ENCODE data around the gene ZNF879. TPM values are rescaled to one million over a fixed set of nuclear protein-coding genes. Genes with fewer than 3 reads are reported as not detected.

The ZNF879 gene
- total RNA-seq, 1 experiment from 2014 or later, result 1.3 TPM

DNA sequence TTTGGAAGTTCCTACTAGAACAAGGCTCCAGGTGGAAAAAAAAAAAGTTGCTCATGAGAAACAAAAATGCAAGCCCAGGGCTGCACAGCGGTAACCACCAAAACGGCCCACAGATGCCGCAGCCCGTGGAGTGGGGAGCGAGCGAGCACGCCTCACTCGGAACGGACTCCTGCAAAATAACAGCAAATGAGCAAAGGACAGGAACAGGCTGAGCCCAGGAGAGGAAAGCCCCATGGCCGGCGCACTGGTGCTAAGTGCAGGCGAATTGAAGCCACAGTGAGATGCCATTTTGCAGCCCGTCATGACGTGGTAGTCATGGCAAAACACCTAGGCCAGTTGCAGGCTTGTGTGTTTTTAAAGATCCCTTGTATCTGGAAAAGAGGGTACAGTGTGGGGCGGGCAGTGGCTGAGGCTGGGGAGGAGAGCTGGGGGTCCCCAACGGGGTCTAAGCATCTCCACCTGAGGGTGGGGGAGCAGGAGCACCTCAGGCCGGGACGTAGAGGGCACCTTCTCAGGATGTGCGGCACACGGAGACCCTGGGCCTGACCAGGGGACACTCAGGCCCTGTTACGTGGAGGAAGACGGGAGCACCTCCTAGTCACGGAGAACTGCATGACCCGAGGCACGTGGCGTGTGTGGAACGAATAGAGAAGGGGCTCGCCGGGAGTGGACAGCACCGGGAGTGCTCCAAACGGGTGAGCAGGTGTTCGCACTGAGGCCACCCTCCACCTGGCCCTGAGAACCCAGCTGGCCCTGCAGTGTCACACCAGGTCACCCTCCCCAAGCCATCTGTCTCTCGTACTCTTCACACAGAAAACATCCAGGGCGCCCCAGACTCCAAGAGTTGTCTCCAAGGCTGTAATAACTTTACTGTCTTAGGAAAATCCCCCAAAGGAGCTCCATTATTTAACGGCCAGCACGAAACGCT, 39.2 kb upstream of the ZNF879 start:
- Mint-ChIP-seq H3K36me3 (ENCODE audit: insufficient read depth, unreplicated experiment) (no peaks in the 10 kb centered on the region), H3K4me3 (ENCODE audit: unreplicated experiment) (no peak overlapping the region), H3K27ac (ENCODE audit: low read depth, unreplicated experiment) (no peak overlapping the region), H3K4me1 (ENCODE audit: insufficient read depth, unreplicated experiment) (no peaks in the 10 kb centered on the region), H3K27me3 (ENCODE audit: insufficient read depth, unreplicated experiment) (no peaks in the 10 kb centered on the region), H3K9me3 (ENCODE audit: unreplicated experiment) (peaks cover 52% of the 10 kb centered on the region)
- BruUV-seq (replicated peaks), result no TSS peak
- intact Hi-C loops (cut with micrococcal nuclease), result no loop called here
- ChIA-PET POLR2A (no interaction called here), CTCF (interaction anchor here (0.6 kb wide), 1 partner anchor 92 kb away, joined by 3 read pairs; no protein-coding TSS in a partner anchor)
- DNase-seq (ENCODE audit: unreplicated experiment), result no peak
- TF ChIP-seq, protein P1, sequence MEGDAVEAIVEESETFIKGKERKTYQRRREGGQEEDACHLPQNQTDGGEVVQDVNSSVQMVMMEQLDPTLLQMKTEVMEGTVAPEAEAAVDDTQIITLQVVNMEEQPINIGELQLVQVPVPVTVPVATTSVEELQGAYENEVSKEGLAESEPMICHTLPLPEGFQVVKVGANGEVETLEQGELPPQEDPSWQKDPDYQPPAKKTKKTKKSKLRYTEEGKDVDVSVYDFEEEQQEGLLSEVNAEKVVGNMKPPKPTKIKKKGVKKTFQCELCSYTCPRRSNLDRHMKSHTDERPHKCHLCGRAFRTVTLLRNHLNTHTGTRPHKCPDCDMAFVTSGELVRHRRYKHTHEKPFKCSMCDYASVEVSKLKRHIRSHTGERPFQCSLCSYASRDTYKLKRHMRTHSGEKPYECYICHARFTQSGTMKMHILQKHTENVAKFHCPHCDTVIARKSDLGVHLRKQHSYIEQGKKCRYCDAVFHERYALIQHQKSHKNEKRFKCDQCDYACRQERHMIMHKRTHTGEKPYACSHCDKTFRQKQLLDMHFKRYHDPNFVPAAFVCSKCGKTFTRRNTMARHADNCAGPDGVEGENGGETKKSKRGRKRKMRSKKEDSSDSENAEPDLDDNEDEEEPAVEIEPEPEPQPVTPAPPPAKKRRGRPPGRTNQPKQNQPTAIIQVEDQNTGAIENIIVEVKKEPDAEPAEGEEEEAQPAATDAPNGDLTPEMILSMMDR (IDR thresholded peaks at IDR 0.05; ENCODE audit: unreplicated experiment), result no peak

GRCh38 chr5:178986326-178986960, 37.2 kb upstream of the ZNF879 start:
- no TSS peak for BruUV-seq (replicated peaks)
- intact Hi-C loops (cut with micrococcal nuclease), result no loop called here
- Mint-ChIP-seq H3K9me3 (ENCODE audit: unreplicated experiment) (peaks cover 44% of the 10 kb centered on the region), H3K36me3 (ENCODE audit: insufficient read depth, unreplicated experiment) (no peaks in the 10 kb centered on the region), H3K27me3 (ENCODE audit: insufficient read depth, unreplicated experiment) (no peaks in the 10 kb centered on the region), H3K4me3 (ENCODE audit: unreplicated experiment) (no peak overlapping the region), H3K27ac (ENCODE audit: low read depth, unreplicated experiment) (no peak overlapping the region), H3K4me1 (ENCODE audit: insufficient read depth, unreplicated experiment) (no peaks in the 10 kb centered on the region)
- TF ChIP-seq, protein P1 (IDR thresholded peaks at IDR 0.05; ENCODE audit: unreplicated experiment), result no peak
- ChIA-PET POLR2A (no interaction called here), CTCF (no interaction called here)
- DNase-seq (ENCODE audit: unreplicated experiment), result no peak

DNA sequence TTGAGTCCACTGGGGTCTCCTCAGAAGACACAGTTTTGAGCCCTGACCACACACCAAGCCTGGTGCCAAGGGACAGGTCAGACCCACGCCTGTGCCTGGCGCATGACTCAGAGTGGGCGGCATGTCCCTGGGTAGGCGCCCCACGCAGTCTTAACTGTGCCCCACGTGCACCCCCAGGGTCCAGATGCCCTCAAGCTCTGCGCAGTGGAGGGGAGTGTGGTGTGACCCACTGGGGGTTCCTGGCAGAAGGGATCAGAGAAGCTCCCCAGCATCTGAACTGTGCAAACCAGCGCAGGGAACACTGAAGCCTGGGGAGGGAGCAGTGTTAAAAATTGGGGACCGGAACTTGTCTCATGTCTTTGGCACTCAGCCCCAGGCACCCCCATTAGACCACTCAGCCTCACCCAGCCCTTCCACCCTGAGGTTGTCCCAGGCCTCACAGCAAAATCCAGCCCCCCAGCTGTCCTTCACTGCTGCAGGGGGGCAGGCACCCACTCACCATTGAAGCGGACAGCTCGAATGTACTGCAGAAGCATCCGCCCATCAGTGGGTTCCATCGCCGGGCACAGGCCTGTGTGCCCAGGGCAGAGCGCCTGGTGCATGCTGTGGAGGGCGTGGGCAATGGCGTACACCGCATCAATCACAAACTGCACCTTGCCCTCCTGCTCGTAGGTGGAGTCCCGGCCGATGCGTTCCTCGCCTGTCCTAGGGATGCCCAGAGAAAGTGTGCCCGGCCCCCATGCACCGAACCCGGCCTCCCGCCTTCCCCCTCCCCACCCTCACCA, 35.0 kb upstream of the ZNF879 start:
- H3K9me3 Mint-ChIP-seq (ENCODE audit: unreplicated experiment), result peaks cover 44% of the 10 kb centered on the region
- H3K36me3 Mint-ChIP-seq (ENCODE audit: insufficient read depth, unreplicated experiment), result no peaks in the 10 kb centered on the region
- no peaks in the 10 kb centered on the region for H3K27me3 Mint-ChIP-seq (ENCODE audit: insufficient read depth, unreplicated experiment)
- no TSS peak for BruUV-seq (replicated peaks)
- TF ChIP-seq, protein P1 (IDR thresholded peaks at IDR 0.05; ENCODE audit: unreplicated experiment), result no peak
- DNase-seq (ENCODE audit: unreplicated experiment), result no peak
- no peak overlapping the region for H3K27ac Mint-ChIP-seq (ENCODE audit: low read depth, unreplicated experiment)
- no peak overlapping the region for H3K4me3 Mint-ChIP-seq (ENCODE audit: unreplicated experiment)
- no peaks in the 10 kb centered on the region for H3K4me1 Mint-ChIP-seq (ENCODE audit: insufficient read depth, unreplicated experiment)
- CTCF ChIA-PET, result interaction anchor here (0.6 to 1.1 kb wide), 3 partner anchors 9 to 678 kb away, joined by 3 read pairs; no protein-coding TSS in a partner anchor
- POLR2A ChIA-PET, result no interaction called here
- intact Hi-C loops (cut with micrococcal nuclease), result no loop called here

- ChIA-PET POLR2A (no interaction called here), CTCF (interaction anchor here (0.6 kb wide), 3 partner anchors 16 to 678 kb away, joined by 3 read pairs; no protein-coding TSS in a partner anchor)
- BruUV-seq (replicated peaks), result no TSS peak
- H3K27me3 Mint-ChIP-seq (ENCODE audit: insufficient read depth, unreplicated experiment), result no peaks in the 10 kb centered on the region
- DNase-seq (ENCODE audit: unreplicated experiment), result no peak
- H3K4me3 Mint-ChIP-seq (ENCODE audit: unreplicated experiment), result no peak overlapping the region
- no peak overlapping the region for H3K27ac Mint-ChIP-seq (ENCODE audit: low read depth, unreplicated experiment)
- peaks cover 44% of the 10 kb centered on the region for H3K9me3 Mint-ChIP-seq (ENCODE audit: unreplicated experiment)
- TF ChIP-seq, protein P1 (IDR thresholded peaks at IDR 0.05; ENCODE audit: unreplicated experiment), result no peak
- H3K4me1 Mint-ChIP-seq (ENCODE audit: insufficient read depth, unreplicated experiment), result no peaks in the 10 kb centered on the region
- no peaks in the 10 kb centered on the region for H3K36me3 Mint-ChIP-seq (ENCODE audit: insufficient read depth, unreplicated experiment)
- intact Hi-C loops (cut with micrococcal nuclease), result no loop called here
Observed at GRCh38 chr5:178989311-178989710, 34.3 kb upstream of the ZNF879 start.
